VCaP (cell line): ENCODE results near the gene TBX1.
"Not testable (repeated sequence)": the region's sequence is repeated elsewhere in the genome, so short reads cannot be mapped to it uniquely, and the experiment has no call there.

Experiments
- H3K27ac ChIP-seq: fragments of 450-650 bp; 2 replicates; pipeline ENCODE4 v1.5.1; 2017
- CTCF ChIP-seq: fragments of 450-650 bp; conservative IDR thresholded peaks from 2 replicates; pipeline ENCODE4 v1.5.1; 2017; ENCODE audit warnings: mild to moderate bottlenecking, moderate library complexity

The TBX1 gene

DNA sequence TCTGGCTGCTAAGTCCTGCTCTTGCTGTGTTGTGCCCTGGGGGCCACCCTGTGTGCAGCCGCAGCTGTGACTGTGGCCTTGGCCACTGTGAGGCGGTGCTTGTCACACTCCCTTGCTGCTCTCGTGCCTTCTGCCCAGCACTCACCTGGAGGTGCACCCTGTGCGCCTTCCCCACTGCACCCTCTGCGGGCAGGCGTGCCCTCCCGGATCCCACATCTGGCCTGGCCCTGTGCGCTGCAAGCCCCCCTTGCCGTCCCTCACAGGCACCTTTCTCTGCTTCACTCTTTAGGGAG, 27.2 kb downstream of the TBX1 start:
- TF ChIP-seq CTCF, result no peak
- no peak overlapping the region for H3K27ac ChIP-seq

DNA sequence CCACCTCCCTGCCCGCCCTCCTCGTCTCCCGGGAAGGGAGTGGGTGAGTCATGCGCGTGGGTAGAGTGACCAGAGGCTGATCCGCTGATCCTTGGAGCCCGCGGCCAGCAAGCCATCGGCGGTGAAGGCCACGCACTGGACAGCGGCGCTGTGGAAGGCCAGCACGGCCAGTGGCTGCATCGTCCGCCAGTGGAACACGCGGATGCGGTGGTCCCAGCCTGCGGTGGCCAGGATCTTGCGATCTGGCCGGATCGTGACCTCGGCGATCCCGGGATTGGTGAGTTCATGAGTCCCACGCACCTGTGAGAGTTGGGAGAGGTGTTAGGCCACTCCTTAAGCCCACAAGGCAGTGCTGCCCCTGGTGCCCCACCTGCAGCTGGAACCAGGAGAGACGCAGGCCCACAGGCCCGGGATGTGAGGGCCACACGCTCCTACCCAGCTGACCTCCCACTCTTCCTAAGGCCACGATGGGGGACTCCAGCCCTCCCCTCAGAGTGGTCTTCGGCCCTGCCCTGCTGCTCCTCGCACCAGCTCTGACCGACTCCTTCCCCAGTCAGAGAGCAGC, 28.2 kb downstream of the TBX1 start:
- no peak overlapping the region for H3K27ac ChIP-seq
- no peak for TF ChIP-seq CTCF

GRCh38 chr22:19789406-19789805, 28.8 kb downstream of the TBX1 start:
- no peak for TF ChIP-seq CTCF

GRCh38 chr22:19789828-19790227, 29.2 kb downstream of the TBX1 start:
- TF ChIP-seq CTCF, result no peak
- H3K27ac ChIP-seq, result no peak overlapping the region

More at GRCh38 chr22:19789406-19789805, 28.8 kb downstream of the TBX1 start:
- H3K27ac ChIP-seq, result no peak overlapping the region

DNA sequence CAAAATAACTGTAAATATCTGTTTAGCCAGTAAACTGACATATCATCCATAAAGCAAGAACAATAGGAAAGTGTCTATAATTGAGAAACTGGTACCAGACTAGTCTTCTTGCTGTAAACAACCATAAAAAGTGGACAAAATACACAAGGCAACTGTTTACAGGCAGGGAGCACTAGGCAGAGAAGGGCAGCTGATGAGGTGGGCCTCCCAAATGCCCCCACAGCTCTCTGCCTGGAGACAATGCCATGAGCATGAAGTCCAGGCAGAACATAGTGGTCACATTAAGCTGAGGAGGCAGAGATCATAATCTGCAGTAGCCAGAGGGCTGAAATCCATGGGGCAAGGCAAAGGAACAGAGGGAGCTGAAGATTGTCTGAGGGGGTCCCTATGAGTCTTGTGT, 30.7 kb downstream of the TBX1 start:
- no peak for TF ChIP-seq CTCF
- no peak overlapping the region for H3K27ac ChIP-seq

- no peak for TF ChIP-seq CTCF
- H3K27ac ChIP-seq, result no peak overlapping the region
Observed at GRCh38 chr22:19791894-19792293, 31.3 kb downstream of the TBX1 start.

DNA sequence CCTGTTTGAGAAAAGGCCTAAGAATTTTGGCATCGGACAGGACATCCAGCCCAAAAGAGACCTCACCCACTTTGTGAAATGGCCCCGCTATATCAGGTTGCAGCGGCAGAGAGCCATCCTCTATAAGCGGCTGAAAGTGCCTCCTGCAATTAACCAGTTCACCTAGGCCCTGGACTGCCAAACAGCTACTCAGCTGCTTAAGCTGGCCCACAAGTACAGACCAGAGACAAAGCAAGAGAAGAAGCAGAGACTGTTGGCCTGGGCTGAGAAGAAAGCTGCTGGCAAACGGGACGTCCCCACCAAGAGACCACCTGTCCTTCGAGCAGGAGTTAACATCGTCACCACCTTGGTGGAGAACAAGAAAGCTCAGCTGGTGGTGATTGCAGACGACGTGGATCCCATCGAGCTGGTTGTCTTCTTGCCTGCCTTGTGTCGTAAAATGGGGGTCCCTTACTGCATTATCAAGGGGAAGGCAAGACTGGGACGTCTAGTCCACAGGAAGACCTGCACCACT, 31.9 kb downstream of the TBX1 start:
- not testable (repeated sequence) for H3K27ac ChIP-seq

- H3K27ac ChIP-seq, result no peak overlapping the region
- no peak for TF ChIP-seq CTCF
Observed at GRCh38 chr22:19793161-19793560, 32.6 kb downstream of the TBX1 start.
